OCI-LY1 (cell line): ENCODE results near the gene ZFAND2B.
A peak's percentile ranks its signal among the peaks of the same experiment; 100 is the strongest.

ENCODE experiments used
- H2AFZ ChIP-seq: fragments of 200-600 bp; sonication (generic), shearing (Covaris generic); 2 replicates; pipeline ENCODE4 v1.6.0; 2014; ENCODE audit warnings: antibody characterized with exemption, mild to moderate bottlenecking, low read length
- H3F3A ChIP-seq: fragments of 200-600 bp; sonication (generic), shearing (Covaris generic); 2 replicates; pipeline ENCODE4 v1.6.0; 2014; ENCODE audit warnings: mild to moderate bottlenecking, antibody characterized with exemption, low read length, moderate library complexity; ENCODE audit not compliant: insufficient read depth
- H3K27ac ChIP-seq: fragments of 200-600 bp; sonication (generic); 2 replicates; pipeline ENCODE4 v1.5.1; 2014; ENCODE audit warnings: low read length, mixed run types, mild to moderate bottlenecking, low read depth; ENCODE audit not compliant: poor library complexity, severe bottlenecking
- H3K27me3 ChIP-seq: fragments of 200-600 bp; sonication (generic); 2 replicates; pipeline ENCODE4 v1.6.0; 2014; ENCODE audit warnings: antibody characterized with exemption, mild to moderate bottlenecking, low read length, moderate library complexity; ENCODE audit not compliant: insufficient read depth
- H3K36me3 ChIP-seq: fragments of 200-600 bp; sonication (generic); 2 replicates; pipeline ENCODE4 v1.6.1; 2014; ENCODE audit warnings: mild to moderate bottlenecking, antibody characterized with exemption, low read length, moderate library complexity, mixed read lengths; ENCODE audit not compliant: insufficient read depth
- H3K4me1 ChIP-seq: fragments of 200-600 bp; sonication (generic); 2 replicates; pipeline ENCODE4 v1.5.1; 2014; ENCODE audit warnings: mild to moderate bottlenecking, low read length, moderate library complexity; ENCODE audit not compliant: insufficient read depth, severe bottlenecking
- H3K4me2 ChIP-seq: fragments of 200-600 bp; sonication (generic), shearing (Covaris generic); 2 replicates; pipeline ENCODE4 v1.6.1; 2014; ENCODE audit warnings: low read length
- H3K4me3 ChIP-seq: fragments of 200-600 bp; sonication (generic); 2 replicates; pipeline ENCODE4 v1.5.1; 2014; ENCODE audit warnings: low read length, low read depth, mild to moderate bottlenecking, mixed read lengths; ENCODE audit not compliant: poor library complexity, severe bottlenecking
- H3K79me2 ChIP-seq: fragments of 200-600 bp; shearing (Covaris generic); 2 replicates; pipeline ENCODE4 v1.6.1; 2016; ENCODE audit warnings: mixed run types, low read length, mixed read lengths; ENCODE audit not compliant: insufficient read depth
- H3K9ac ChIP-seq: fragments of 200-600 bp; sonication (generic), shearing (Covaris generic); 2 replicates; pipeline ENCODE4 v1.6.1; 2014; ENCODE audit warnings: mild to moderate bottlenecking, low read length, mixed read lengths
- H3K9me2 ChIP-seq: fragments of 200-600 bp; sonication (generic), shearing (Covaris generic); 2 replicates; pipeline ENCODE4 v1.6.1; 2014; ENCODE audit warnings: low read depth, mild to moderate bottlenecking, low read length, mixed read lengths
- H3K9me3 ChIP-seq: fragments of 200-600 bp; shearing (Covaris generic); 2 replicates; pipeline ENCODE4 v1.6.1; 2014; ENCODE audit warnings: low read length, mixed read lengths
- H4K20me1 ChIP-seq: fragments of 200-600 bp; sonication (generic), shearing (Covaris generic); 2 replicates; pipeline ENCODE4 v1.6.0; 2016; ENCODE audit warnings: mild to moderate bottlenecking, low read length; ENCODE audit not compliant: insufficient read depth
- EZH2 ChIP-seq: fragments of 200-600 bp; sonication (generic), shearing (Covaris generic); IDR thresholded peaks from 2 replicates; pipeline ENCODE4 v1.8.0; 2017; ENCODE audit warnings: borderline replicate concordance, mixed run types, mild to moderate bottlenecking, antibody characterized with exemption, low read length, moderate library complexity, mixed read lengths
- TF ChIP-seq, protein P1 (sequence below): fragments of 200-600 bp; sonication (generic), shearing (Covaris generic); IDR thresholded peaks from 2 replicates; pipeline ENCODE4 v1.5.1; 2017; ENCODE audit warnings: mild to moderate bottlenecking, antibody characterized with exemption, low read length, moderate library complexity, mixed read lengths

Gene ZFAND2B

DNA sequence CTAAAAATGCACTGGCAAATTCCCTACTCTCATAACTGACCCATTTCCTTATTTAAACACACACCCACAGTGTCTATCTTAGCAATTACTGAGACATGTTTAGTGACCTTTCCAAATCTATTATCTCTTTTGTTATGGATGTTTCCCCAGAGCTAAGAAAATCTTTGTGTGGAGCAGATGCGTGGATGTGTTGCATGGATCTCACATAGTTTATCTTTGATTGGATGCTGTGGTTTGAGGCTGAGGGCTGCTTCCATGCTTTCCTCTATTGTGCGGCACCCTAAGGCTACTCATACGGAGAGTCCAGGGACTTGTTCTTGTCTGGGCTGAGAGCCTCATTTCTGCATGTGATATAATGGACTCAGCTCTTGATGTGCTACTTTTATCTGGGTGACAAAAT lies 27.7 kb downstream of the ZFAND2B start:
- H3K36me3 ChIP-seq = peaks cover 73% of the 10 kb centered on the region

DNA sequence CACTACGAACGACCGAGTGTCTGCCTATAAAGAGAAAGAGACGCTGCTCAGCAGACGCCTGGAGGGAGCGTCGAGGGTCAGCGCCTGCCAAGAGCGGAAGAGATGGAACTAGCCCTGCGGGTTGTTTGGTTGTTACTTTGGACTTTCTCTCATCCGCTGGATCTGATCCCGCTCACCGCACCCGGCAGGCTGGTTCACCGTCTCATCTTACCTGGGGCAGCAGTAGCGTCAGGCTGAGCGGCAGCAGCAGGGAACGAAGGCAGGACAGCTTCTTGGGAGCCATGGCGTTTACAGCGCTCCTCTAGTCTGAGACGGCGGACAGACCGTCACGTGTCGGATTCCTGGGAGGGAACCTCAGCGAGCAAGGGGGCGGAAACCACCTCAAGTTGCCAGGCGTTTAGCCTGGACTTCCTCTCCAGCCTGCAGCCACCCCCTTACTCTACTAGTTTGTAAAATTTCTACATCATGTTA lies 36.7 kb downstream of the ZFAND2B start:
- no peaks in the 10 kb centered on the region for H3K27me3 ChIP-seq
- H2AFZ ChIP-seq = no peak overlapping the region
- TF ChIP-seq, protein P1, sequence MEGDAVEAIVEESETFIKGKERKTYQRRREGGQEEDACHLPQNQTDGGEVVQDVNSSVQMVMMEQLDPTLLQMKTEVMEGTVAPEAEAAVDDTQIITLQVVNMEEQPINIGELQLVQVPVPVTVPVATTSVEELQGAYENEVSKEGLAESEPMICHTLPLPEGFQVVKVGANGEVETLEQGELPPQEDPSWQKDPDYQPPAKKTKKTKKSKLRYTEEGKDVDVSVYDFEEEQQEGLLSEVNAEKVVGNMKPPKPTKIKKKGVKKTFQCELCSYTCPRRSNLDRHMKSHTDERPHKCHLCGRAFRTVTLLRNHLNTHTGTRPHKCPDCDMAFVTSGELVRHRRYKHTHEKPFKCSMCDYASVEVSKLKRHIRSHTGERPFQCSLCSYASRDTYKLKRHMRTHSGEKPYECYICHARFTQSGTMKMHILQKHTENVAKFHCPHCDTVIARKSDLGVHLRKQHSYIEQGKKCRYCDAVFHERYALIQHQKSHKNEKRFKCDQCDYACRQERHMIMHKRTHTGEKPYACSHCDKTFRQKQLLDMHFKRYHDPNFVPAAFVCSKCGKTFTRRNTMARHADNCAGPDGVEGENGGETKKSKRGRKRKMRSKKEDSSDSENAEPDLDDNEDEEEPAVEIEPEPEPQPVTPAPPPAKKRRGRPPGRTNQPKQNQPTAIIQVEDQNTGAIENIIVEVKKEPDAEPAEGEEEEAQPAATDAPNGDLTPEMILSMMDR = no peak
- TF ChIP-seq EZH2 = no peak
- no peaks in the 10 kb centered on the region for H4K20me1 ChIP-seq
- H3K36me3 ChIP-seq = peaks cover 15% of the 10 kb centered on the region
- no peaks in the 10 kb centered on the region for H3K79me2 ChIP-seq
- H3K9ac ChIP-seq = no peak overlapping the region
- no peak overlapping the region for H3K4me3 ChIP-seq
- no peak overlapping the region for H3K27ac ChIP-seq
- H3K4me2 ChIP-seq = no peak overlapping the region
- H3K9me2 ChIP-seq = no peaks in the 10 kb centered on the region
- H3K9me3 ChIP-seq = no peaks in the 10 kb centered on the region
- peaks cover 35% of the 10 kb centered on the region for H3K4me1 ChIP-seq
- no peaks in the 10 kb centered on the region for H3F3A ChIP-seq

More for the DNA sequence above, 27.7 kb downstream of the ZFAND2B start:
- Histone ChIP-seq H3F3A (no peaks in the 10 kb centered on the region), H3K4me3 (no peak overlapping the region), H3K9me2 (no peaks in the 10 kb centered on the region), H3K27me3 (no peaks in the 10 kb centered on the region), H2AFZ (no peak overlapping the region), H3K4me2 (no peak overlapping the region), H3K9ac (no peak overlapping the region), H3K27ac (no peak overlapping the region), H3K4me1 (peaks cover 9% of the 10 kb centered on the region), H3K79me2 (no peaks in the 10 kb centered on the region), H3K9me3 (no peaks in the 10 kb centered on the region), H4K20me1 (no peaks in the 10 kb centered on the region)
- no peak for TF ChIP-seq EZH2
- TF ChIP-seq, protein P1 = no peak

DNA sequence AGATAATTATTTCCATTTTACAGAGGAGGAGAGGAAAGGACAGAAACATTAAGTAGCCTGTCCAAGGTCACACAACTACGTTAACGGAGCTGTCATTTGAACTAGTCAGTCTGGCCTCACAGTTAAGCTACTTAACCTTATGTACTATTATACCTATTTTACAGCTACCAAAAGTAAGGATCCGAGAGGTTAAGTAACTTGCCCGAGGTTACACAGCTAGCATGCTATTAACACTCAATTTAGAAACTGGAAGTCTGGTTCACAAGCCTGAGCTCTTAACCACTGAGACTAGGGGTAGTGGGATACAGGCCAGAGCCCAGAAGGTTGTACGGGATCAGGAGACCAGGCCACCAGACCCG lies 38.2 kb downstream of the ZFAND2B start:
- H3K4me1 ChIP-seq = peaks cover 50% of the 10 kb centered on the region
- H3K27ac ChIP-seq = no peak overlapping the region
- H3F3A ChIP-seq = no peaks in the 10 kb centered on the region
- H3K27me3 ChIP-seq = no peaks in the 10 kb centered on the region
- peak overlapping the region; percentile 83 for H3K9ac ChIP-seq
- H3K9me3 ChIP-seq = no peaks in the 10 kb centered on the region
- H3K9me2 ChIP-seq = no peaks in the 10 kb centered on the region
- H2AFZ ChIP-seq = no peak overlapping the region
- peaks cover 25% of the 10 kb centered on the region; the same call in 1 of the 2 replicates for H3K36me3 ChIP-seq
- no peaks in the 10 kb centered on the region for H3K79me2 ChIP-seq
- H3K4me3 ChIP-seq = peak overlapping the region; percentile 78
- TF ChIP-seq EZH2 = no peak
- TF ChIP-seq, protein P1 = no peak; the same call in 1 of the 2 replicates
- peak overlapping the region; percentile 73 for H3K4me2 ChIP-seq
- no peaks in the 10 kb centered on the region for H4K20me1 ChIP-seq
